Ishikawa (cell line): ENCODE data around the gene CASD1.

Experiments
- CEBPB ChIP-seq: IDR thresholded peaks from 2 replicates; pipeline ENCODE4 v1.6.1; 2012
- CREB1 ChIP-seq: IDR thresholded peaks from 2 replicates; pipeline ENCODE4 v1.6.1; 2012; ENCODE audit warnings: low read depth
- EGR1 ChIP-seq: IDR thresholded peaks from 2 replicates; pipeline ENCODE4 v1.6.1; 2012
- EP300 ChIP-seq: IDR thresholded peaks from 2 replicates; pipeline ENCODE4 v1.6.1; 2012; ENCODE audit warnings: borderline replicate concordance
- FOXM1 ChIP-seq: IDR thresholded peaks from 2 replicates; pipeline ENCODE4 v1.6.1; 2012; ENCODE audit warnings: low read depth, borderline replicate concordance
- NFIC ChIP-seq: IDR thresholded peaks from 2 replicates; pipeline ENCODE4 v1.6.1; 2012
- RAD21 ChIP-seq: IDR thresholded peaks from 2 replicates; pipeline ENCODE4 v1.6.1; 2012; ENCODE audit warnings: low read depth
- TAF1 ChIP-seq: IDR thresholded peaks from 2 replicates; pipeline ENCODE4 v1.6.1; 2012; ENCODE audit warnings: low read depth, mild to moderate bottlenecking
- TCF12 ChIP-seq: IDR thresholded peaks from 2 replicates; pipeline ENCODE4 v1.6.1; 2012; ENCODE audit warnings: low read depth
- TEAD4 ChIP-seq: IDR thresholded peaks from 2 replicates; pipeline ENCODE4 v1.6.1; 2012
- YY1 ChIP-seq: IDR thresholded peaks from 2 replicates; pipeline ENCODE4 v1.6.1; 2012; ENCODE audit warnings: low read depth
- ZBTB7A ChIP-seq: IDR thresholded peaks from 2 replicates; pipeline ENCODE4 v1.6.1; 2012; ENCODE audit warnings: low read depth
- TF ChIP-seq, protein P1 (sequence below): IDR thresholded peaks from 2 replicates; pipeline ENCODE4 v1.6.1; 2012
- TF ChIP-seq, protein P2 (sequence below): IDR thresholded peaks from 2 replicates; pipeline ENCODE4 v1.6.1; 2012
- TF ChIP-seq, protein P3 (sequence below): IDR thresholded peaks from 2 replicates; pipeline ENCODE4 v1.6.1; 2012; ENCODE audit warnings: low read depth, mild to moderate bottlenecking

Gene CASD1

DNA sequence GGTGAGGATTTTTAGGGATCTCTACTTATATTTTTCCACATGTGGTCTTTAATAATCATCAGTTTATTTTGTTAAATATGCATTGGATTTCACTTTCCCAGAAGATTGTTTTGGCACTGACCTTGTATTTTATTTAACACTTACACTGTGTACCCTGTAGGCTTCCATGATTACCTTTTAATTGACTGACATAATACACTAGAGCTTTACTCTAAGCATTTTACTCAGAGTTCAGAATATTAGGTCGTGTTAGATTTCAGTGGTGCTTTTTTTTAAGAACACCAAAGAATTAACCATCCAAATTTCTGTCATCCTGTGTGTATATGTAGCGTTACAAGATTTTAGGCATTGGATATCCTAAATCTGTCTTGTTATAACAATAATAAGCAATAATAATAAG lies 23.1 kb downstream of the CASD1 start:
- TF ChIP-seq EGR1 (no peak), CEBPB (no peak)

DNA sequence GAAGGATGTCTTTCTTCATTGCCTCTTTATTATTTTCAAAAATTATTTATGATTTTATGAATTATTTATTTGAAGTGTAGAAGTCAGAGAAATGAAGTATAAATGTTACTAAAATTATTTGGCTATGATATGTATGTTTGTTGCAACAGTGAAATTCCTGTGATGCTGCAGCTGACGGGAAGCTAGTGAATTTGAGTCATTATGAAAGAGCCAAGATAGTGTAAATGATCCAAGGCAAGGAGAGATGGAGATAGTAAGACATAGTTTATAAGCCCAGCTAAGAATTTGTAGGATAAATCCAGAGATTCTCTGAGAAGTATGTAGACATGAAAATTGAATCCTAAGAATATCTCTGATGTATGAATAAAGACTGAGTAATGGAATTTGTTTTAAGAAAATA lies 30.8 kb downstream of the CASD1 start:
- TF ChIP-seq, protein P1, sequence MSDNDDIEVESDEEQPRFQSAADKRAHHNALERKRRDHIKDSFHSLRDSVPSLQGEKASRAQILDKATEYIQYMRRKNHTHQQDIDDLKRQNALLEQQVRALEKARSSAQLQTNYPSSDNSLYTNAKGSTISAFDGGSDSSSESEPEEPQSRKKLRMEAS, result no peak
- TF ChIP-seq FOXM1 (no peak), CEBPB (no peak), NFIC (no peak), TAF1 (no peak), YY1 (no peak), ZBTB7A (no peak), EP300 (no peak), TEAD4 (no peak), RAD21 (no peak), CREB1 (no peak), EGR1 (no peak), TCF12 (no peak)
- TF ChIP-seq, protein P2, sequence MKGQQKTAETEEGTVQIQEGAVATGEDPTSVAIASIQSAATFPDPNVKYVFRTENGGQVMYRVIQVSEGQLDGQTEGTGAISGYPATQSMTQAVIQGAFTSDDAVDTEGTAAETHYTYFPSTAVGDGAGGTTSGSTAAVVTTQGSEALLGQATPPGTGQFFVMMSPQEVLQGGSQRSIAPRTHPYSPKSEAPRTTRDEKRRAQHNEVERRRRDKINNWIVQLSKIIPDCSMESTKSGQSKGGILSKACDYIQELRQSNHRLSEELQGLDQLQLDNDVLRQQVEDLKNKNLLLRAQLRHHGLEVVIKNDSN, result no peak
- TF ChIP-seq, protein P3, sequence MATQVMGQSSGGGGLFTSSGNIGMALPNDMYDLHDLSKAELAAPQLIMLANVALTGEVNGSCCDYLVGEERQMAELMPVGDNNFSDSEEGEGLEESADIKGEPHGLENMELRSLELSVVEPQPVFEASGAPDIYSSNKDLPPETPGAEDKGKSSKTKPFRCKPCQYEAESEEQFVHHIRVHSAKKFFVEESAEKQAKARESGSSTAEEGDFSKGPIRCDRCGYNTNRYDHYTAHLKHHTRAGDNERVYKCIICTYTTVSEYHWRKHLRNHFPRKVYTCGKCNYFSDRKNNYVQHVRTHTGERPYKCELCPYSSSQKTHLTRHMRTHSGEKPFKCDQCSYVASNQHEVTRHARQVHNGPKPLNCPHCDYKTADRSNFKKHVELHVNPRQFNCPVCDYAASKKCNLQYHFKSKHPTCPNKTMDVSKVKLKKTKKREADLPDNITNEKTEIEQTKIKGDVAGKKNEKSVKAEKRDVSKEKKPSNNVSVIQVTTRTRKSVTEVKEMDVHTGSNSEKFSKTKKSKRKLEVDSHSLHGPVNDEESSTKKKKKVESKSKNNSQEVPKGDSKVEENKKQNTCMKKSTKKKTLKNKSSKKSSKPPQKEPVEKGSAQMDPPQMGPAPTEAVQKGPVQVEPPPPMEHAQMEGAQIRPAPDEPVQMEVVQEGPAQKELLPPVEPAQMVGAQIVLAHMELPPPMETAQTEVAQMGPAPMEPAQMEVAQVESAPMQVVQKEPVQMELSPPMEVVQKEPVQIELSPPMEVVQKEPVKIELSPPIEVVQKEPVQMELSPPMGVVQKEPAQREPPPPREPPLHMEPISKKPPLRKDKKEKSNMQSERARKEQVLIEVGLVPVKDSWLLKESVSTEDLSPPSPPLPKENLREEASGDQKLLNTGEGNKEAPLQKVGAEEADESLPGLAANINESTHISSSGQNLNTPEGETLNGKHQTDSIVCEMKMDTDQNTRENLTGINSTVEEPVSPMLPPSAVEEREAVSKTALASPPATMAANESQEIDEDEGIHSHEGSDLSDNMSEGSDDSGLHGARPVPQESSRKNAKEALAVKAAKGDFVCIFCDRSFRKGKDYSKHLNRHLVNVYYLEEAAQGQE, result no peak

DNA sequence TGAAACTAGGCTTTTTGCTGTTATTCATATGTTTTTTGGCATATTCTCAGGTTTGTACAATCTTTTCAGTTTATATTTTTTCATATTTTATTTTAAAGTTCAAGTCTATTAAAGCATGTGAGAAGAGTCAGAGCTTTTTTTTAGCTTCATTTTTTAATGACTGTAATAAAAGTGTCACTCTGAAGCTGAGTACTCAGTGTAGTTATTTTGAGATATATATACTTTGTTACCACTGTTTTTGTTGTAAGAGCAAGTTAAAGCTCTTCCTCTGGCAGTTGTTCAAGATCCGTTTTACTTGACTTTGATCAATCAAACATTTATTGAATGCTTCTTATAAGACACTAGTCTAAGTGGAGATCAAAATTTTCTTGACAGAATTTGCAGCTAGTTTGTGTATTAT lies 37.5 kb downstream of the CASD1 start:
- no peak for TF ChIP-seq EGR1
- TF ChIP-seq, protein P3, result no peak
- TF ChIP-seq RAD21, result no peak
- TF ChIP-seq TCF12, result no peak
- no peak for TF ChIP-seq CEBPB
- no peak for TF ChIP-seq TEAD4
- TF ChIP-seq, protein P1, result no peak
- no peak for TF ChIP-seq YY1
- TF ChIP-seq NFIC, result no peak
- no peak for TF ChIP-seq CREB1
- TF ChIP-seq, protein P2, result no peak
- TF ChIP-seq TAF1, result no peak
- TF ChIP-seq EP300, result no peak

DNA sequence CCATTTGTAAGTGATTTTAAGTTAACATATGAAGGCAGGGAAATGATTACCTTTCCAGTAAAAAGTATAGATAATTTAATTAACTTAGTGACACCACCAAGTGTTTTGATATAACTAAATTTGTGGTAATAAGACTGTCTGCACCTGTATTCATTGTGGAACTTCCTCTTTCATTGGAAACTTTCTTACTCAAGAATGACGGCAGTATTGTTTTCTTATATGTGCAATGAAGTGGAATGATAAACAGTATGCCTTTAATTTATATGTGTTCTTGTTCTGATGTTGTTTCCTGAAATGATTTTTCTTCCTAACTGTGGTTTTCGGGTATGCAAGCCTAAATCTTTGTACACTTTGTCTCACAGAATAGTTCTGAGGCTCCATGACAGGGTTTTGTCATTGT lies 46.4 kb downstream of the CASD1 start:
- TF ChIP-seq TCF12 (no peak), CREB1 (no peak), CEBPB (no peak), RAD21 (no peak), YY1 (no peak), TEAD4 (no peak), NFIC (no peak), ZBTB7A (no peak), TAF1 (no peak), EP300 (no peak), EGR1 (no peak), FOXM1 (no peak)
- TF ChIP-seq, protein P3, result no peak
- TF ChIP-seq, protein P2, result no peak
- TF ChIP-seq, protein P1, result no peak
